SKM-1 treated with dmso at 0.1 percent for 144 hours (cell line): ENCODE measurements around the gene BMPER.
A peak's percentile ranks its signal among the peaks of the same experiment; 100 is the strongest.

Source experiments
- DNase-seq: peaks from one replicate; lab custom pipeline; 2025; ENCODE audit not compliant: unreplicated experiment; lab: John Stamatoyannopoulos, UW

The BMPER gene

GRCh38 chr7:33887266-33887975 is 17.9 kb upstream of the BMPER start:
- no peak for DNase-seq

GRCh38 chr7:33888166-33888565 is 17.2 kb upstream of the BMPER start:
- no peak for DNase-seq

GRCh38 chr7:33892945-33893344 is 12.4 kb upstream of the BMPER start:
- DNase-seq = no peak

GRCh38 chr7:33893377-33893776 is 12.0 kb upstream of the BMPER start:
- DNase-seq = no peak

- peak; percentile 57 for DNase-seq
Measured at GRCh38 chr7:33895025-33895804, 10.1 kb upstream of the BMPER start.

- DNase-seq = no peak
Measured at GRCh38 chr7:33900501-33900900, 4.8 kb upstream of the BMPER start.

GRCh38 chr7:33901199-33901598 is 4.1 kb upstream of the BMPER start:
- no peak for DNase-seq

GRCh38 chr7:33901847-33902246 is 3.5 kb upstream of the BMPER start:
- no peak for DNase-seq

GRCh38 chr7:33902746-33903145 is 2.6 kb upstream of the BMPER start:
- DNase-seq = no peak

GRCh38 chr7:33903791-33904680 is 1.3 kb upstream of the BMPER start:
- DNase-seq = no peak

GRCh38 chr7:33904681-33905388 is 504 bp upstream of the BMPER start:
- no peak for DNase-seq

- no peak for DNase-seq
Measured at GRCh38 chr7:33906697-33907096, 1.4 kb downstream of the BMPER start.

- DNase-seq = no peak
Measured at GRCh38 chr7:33907625-33908024, 2.3 kb downstream of the BMPER start.

- DNase-seq = no peak
Measured at GRCh38 chr7:33909318-33909717, 4.0 kb downstream of the BMPER start.

GRCh38 chr7:33909755-33910154 is 4.4 kb downstream of the BMPER start:
- DNase-seq = no peak

GRCh38 chr7:33910756-33911155 is 5.4 kb downstream of the BMPER start:
- no peak for DNase-seq

- no peak for DNase-seq
Measured at GRCh38 chr7:33916357-33917081, 11.2 kb downstream of the BMPER start.

- DNase-seq = no peak
Measured at GRCh38 chr7:33917661-33918060, 12.3 kb downstream of the BMPER start.

- DNase-seq = no peak
Measured at GRCh38 chr7:33918438-33919143, 13.3 kb downstream of the BMPER start.

- DNase-seq = no peak
Measured at GRCh38 chr7:33919449-33919848, 14.1 kb downstream of the BMPER start.
